GM10248 (cell line): ENCODE measurements around the gene STEAP4.
"Not testable (repeated sequence)": the region's sequence is repeated elsewhere in the genome, so short reads cannot be mapped to it uniquely, and the experiment has no call there.

ENCODE experiments used
- CTCF ChIA-PET: fragments of 300-600 bp; sonication (Branson Sonifier 250); formaldehyde crosslinking; extraction: SDS; loops from one replicate; lab custom pipeline; 2021; ENCODE audit warnings: antibody characterized with exemption; lab: Yijun Ruan, JAX
- POLR2A ChIA-PET: fragments of 350-650 bp; sonication (Branson Sonifier 250); formaldehyde crosslinking; extraction: SDS; loops from one replicate; lab custom pipeline; 2020; ENCODE audit warnings: antibody characterized with exemption; lab: Yijun Ruan, JAX
- DNase-seq: peaks from one replicate; pipeline ENCODE4 v3.0.0; 2012; ENCODE audit errors: extremely low spot score
- CTCF ChIP-seq: IDR thresholded peaks from 2 replicates; pipeline ENCODE4 v1.5.1; 2012; ENCODE audit warnings: mild to moderate bottlenecking, low read depth; ENCODE audit errors: extremely low read depth, missing control alignments, control extremely low read depth

STEAP4 gene

GRCh38 chr7:88269586-88269985, 37.1 kb downstream of the STEAP4 start:
- no peak for TF ChIP-seq CTCF
- POLR2A ChIA-PET = no interaction called here
- no peak for DNase-seq
- CTCF ChIA-PET = no interaction called here

GRCh38 chr7:88268858-88269257, 37.8 kb downstream of the STEAP4 start:
- CTCF ChIA-PET = no interaction called here
- DNase-seq = no peak
- TF ChIP-seq CTCF = no peak
- POLR2A ChIA-PET = no interaction called here

GRCh38 chr7:88268051-88268450, 38.6 kb downstream of the STEAP4 start:
- CTCF ChIA-PET = no interaction called here
- DNase-seq = no peak
- no peak for TF ChIP-seq CTCF
- POLR2A ChIA-PET = no interaction called here

GRCh38 chr7:88267421-88267820, 39.3 kb downstream of the STEAP4 start:
- CTCF ChIA-PET = no interaction called here
- POLR2A ChIA-PET = no interaction called here
- no peak for DNase-seq
- TF ChIP-seq CTCF = no peak

- CTCF ChIA-PET, DNase-seq, POLR2A ChIA-PET: not testable (repeated sequence)
Measured at GRCh38 chr7:88264987-88265386, 41.7 kb downstream of the STEAP4 start.

GRCh38 chr7:88262562-88262961, 44.1 kb downstream of the STEAP4 start:
- DNase-seq = no peak
- no peak for TF ChIP-seq CTCF
- CTCF ChIA-PET = no interaction called here
- POLR2A ChIA-PET = no interaction called here

- ChIA-PET POLR2A (no interaction called here), CTCF (interaction anchor here (1.2 to 1.6 kb wide), 2 partner anchors 11 to 13 kb away, joined by 3 to 5 read pairs; no protein-coding TSS in a partner anchor)
- DNase-seq = no peak
- no peak for TF ChIP-seq CTCF
Measured at GRCh38 chr7:88260719-88261118, 46.0 kb downstream of the STEAP4 start.
